GM10248 (cell line): ENCODE measurements around the gene RAX.

ENCODE experiments used
- CTCF ChIA-PET: fragments of 300-600 bp; sonication (Branson Sonifier 250); formaldehyde crosslinking; extraction: SDS; loops from one replicate; lab custom pipeline; 2021; ENCODE audit warnings: antibody characterized with exemption; lab: Yijun Ruan, JAX
- POLR2A ChIA-PET: fragments of 350-650 bp; sonication (Branson Sonifier 250); formaldehyde crosslinking; extraction: SDS; loops from one replicate; lab custom pipeline; 2020; ENCODE audit warnings: antibody characterized with exemption; lab: Yijun Ruan, JAX
- DNase-seq: peaks from one replicate; pipeline ENCODE4 v3.0.0; 2012; ENCODE audit errors: extremely low spot score
- CTCF ChIP-seq: IDR thresholded peaks from 2 replicates; pipeline ENCODE4 v1.5.1; 2012; ENCODE audit warnings: mild to moderate bottlenecking, low read depth; ENCODE audit errors: extremely low read depth, missing control alignments, control extremely low read depth

Gene RAX

GRCh38 chr18:59276047-59276446, 2.8 kb upstream of the RAX start:
- ChIA-PET POLR2A (no interaction called here), CTCF (interaction anchor here (1.0 to 1.7 kb wide), 3 partner anchors 12 to 205 kb away, joined by 3 to 4 read pairs (median 3); no protein-coding TSS in a partner anchor)
- DNase-seq = no peak
- no peak for TF ChIP-seq CTCF

GRCh38 chr18:59275406-59275949, 2.2 kb upstream of the RAX start:
- ChIA-PET CTCF (interaction anchor here (0.7 to 1.7 kb wide), 3 partner anchors 12 to 204 kb away, joined by 3 to 4 read pairs (median 3); no protein-coding TSS in a partner anchor), POLR2A (no interaction called here)

DNA sequence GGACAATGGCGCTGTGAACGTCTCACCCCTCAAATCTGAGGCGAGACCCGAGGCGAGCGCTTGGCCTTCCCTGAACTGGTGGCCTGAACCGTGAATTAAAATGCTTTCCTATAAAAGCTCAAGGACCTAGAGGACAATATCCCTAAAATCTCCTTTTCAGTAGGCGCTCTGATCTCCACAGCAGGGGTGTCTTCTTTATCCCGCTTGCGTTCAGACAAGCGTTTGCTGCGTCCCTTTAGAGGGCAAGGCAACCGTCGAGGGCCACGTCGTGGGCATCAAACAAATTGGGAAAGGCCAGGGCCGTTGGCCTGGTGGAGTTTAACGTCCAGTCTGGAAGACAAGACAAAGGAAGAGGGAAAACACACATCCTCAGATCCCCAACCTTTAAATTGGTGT, 1.3 kb upstream of the RAX start:
- POLR2A ChIA-PET = no interaction called here
- no peak for TF ChIP-seq CTCF
- DNase-seq = no peak
- CTCF ChIA-PET = interaction anchor here (0.7 kb wide), 1 partner anchor 11 kb away, joined by 3 read pairs; no protein-coding TSS in a partner anchor

More at GRCh38 chr18:59275406-59275949, 2.2 kb upstream of the RAX start:
- DNase-seq = no peak
- TF ChIP-seq CTCF = no peak

- TF ChIP-seq CTCF = no peak
- ChIA-PET POLR2A (no interaction called here), CTCF (interaction anchor here (1.2 to 1.5 kb wide), 2 partner anchors 10 to 129 kb away, joined by 3 to 8 read pairs; no protein-coding TSS in a partner anchor)
- no peak for DNase-seq
Measured at GRCh38 chr18:59273759-59274532, 692 bp upstream of the RAX start.

DNA sequence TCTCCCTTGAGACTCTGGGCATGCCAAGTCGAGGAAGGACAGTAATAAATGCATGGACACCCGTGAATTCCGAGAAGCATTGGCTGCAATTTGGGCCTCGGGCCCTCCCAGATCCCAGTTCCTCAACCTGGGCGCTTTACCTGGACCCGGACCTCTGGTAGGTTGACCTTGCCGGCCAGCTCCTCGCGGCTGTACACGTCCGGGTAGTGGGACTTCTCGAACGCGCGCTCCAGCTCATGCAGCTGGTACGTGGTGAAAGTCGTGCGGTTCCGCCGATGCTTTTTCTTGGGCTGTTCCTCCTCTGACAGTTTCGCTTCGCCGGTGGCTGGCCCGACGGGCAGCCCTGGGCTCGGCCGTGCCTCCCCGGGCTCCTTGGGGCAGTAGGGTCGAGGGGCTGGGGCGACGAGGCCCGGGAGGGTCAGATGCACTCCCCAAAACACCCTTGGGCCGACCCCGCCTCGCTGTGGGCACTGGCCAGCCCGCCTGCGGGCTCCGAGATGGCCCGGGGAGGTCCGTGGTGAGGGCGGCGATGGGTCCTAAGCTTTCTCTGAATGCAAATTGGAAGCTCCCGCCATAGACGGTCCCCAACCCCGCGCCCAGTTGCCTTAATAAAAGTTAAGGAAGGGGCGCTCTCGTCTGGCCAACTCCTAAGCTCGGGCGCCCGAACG, 899 bp downstream of the RAX start:
- TF ChIP-seq CTCF = no peak
- ChIA-PET POLR2A (no interaction called here), CTCF (interaction anchor here (0.7 to 2.4 kb wide), 6 partner anchors 8 to 130 kb away, joined by 3 to 8 read pairs (median 6); no protein-coding TSS in a partner anchor)
- DNase-seq = peak; percentile 18

DNA sequence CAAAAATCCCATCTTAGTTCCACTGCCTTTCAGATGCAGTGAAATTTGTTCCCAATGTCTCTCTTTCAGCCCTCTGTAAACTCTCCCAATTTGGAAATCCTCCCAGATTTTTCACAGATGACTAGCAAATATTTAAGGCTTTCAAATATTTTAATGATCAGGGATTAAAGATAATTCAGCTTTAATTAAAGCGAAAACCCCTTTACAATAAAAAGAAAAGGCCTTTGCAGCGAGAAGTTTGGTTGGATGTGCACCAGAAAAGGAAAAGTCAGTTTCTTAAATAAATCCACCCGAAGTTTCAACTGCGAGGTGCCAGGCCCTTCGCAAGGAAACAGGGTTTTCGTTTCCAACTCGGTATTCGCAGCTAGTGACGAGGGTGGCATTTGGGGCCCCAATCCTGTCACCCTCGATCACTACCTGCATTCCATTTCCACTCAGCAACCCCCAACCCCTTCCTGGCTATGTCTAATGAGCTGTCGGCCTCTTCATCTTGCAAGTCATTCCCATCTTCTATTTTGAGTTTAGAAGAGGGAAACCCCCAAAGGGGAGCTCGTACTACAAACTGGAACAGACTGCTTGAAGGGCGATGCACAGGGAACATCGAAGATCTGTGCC, 1.5 kb downstream of the RAX start:
- ChIA-PET CTCF (interaction anchor here (0.7 to 2.4 kb wide), 4 partner anchors 14 to 131 kb away, joined by 3 to 7 read pairs (median 6); no protein-coding TSS in a partner anchor), POLR2A (no interaction called here)
- no peak for TF ChIP-seq CTCF
- no peak for DNase-seq
